ENCODE measurements around the gene SSC4D. TPM values are rescaled to one million over a fixed set of nuclear protein-coding genes. Genes with fewer than 3 reads are reported as not detected.
"Not testable (repeated sequence)": the region's sequence is repeated elsewhere in the genome, so short reads cannot be mapped to it uniquely, and the experiment has no call there.

SSC4D gene
- 0.79 and 1.3 TPM in 2 replicates for total RNA-seq

- no peak for DNase-seq (ENCODE audit: low read depth)
- no peak for FAIRE-seq
- no peaks in the 10 kb centered on the region for H3K27me3 ChIP-seq (ENCODE audit: control insufficient read depth, insufficient read depth, low read length)
- no peak for TF ChIP-seq CTCF (IDR thresholded peaks at IDR 0.05; ENCODE audit: insufficient read depth, low read length, severe bottlenecking)
- no peaks in the 10 kb centered on the region for H3K36me3 ChIP-seq (ENCODE audit: control insufficient read depth, insufficient read depth, low read length)
- H3K4me3 ChIP-seq (ENCODE audit: low read depth, low read length): peak within 1 kb of the TSS; percentile 14
Measured at GRCh38 chr7:76409537-76409936, at the start of gene SSC4D. SSC4D (minus strand) TSS chr7:76409697; CDS start chr7:76404439, 5,258 bp downstream.

GRCh38 chr7:76458504-76458903 lies 49.0 kb upstream of the SSC4D start:
- not testable (repeated sequence) for H3K4me3 ChIP-seq (ENCODE audit: low read depth, low read length); DNase-seq (ENCODE audit: low read depth); FAIRE-seq; H3K27me3 ChIP-seq (ENCODE audit: control insufficient read depth, insufficient read depth, low read length); H3K36me3 ChIP-seq (ENCODE audit: control insufficient read depth, insufficient read depth, low read length)

GRCh38 chr7:76457017-76457416 lies 47.5 kb upstream of the SSC4D start:
- H3K36me3 ChIP-seq (ENCODE audit: control insufficient read depth, insufficient read depth, low read length); H3K27me3 ChIP-seq (ENCODE audit: control insufficient read depth, insufficient read depth, low read length); FAIRE-seq; DNase-seq (ENCODE audit: low read depth); H3K4me3 ChIP-seq (ENCODE audit: low read depth, low read length): not testable (repeated sequence)

GRCh38 chr7:76445577-76446008 lies 36.1 kb upstream of the SSC4D start:
- H3K4me3 ChIP-seq (ENCODE audit: low read depth, low read length); H3K27me3 ChIP-seq (ENCODE audit: control insufficient read depth, insufficient read depth, low read length); H3K36me3 ChIP-seq (ENCODE audit: control insufficient read depth, insufficient read depth, low read length): not testable (repeated sequence)
- DNase-seq (ENCODE audit: low read depth): peak; percentile 82
- FAIRE-seq: peak; percentile 84

- FAIRE-seq; H3K36me3 ChIP-seq (ENCODE audit: control insufficient read depth, insufficient read depth, low read length); H3K27me3 ChIP-seq (ENCODE audit: control insufficient read depth, insufficient read depth, low read length); H3K4me3 ChIP-seq (ENCODE audit: low read depth, low read length); DNase-seq (ENCODE audit: low read depth): not testable (repeated sequence)
Measured at GRCh38 chr7:76443846-76444245, 34.3 kb upstream of the SSC4D start.

- FAIRE-seq; H3K4me3 ChIP-seq (ENCODE audit: low read depth, low read length); DNase-seq (ENCODE audit: low read depth); H3K27me3 ChIP-seq (ENCODE audit: control insufficient read depth, insufficient read depth, low read length); H3K36me3 ChIP-seq (ENCODE audit: control insufficient read depth, insufficient read depth, low read length): not testable (repeated sequence)
Measured at GRCh38 chr7:76442664-76443446, 33.4 kb upstream of the SSC4D start.

GRCh38 chr7:76441792-76442191 lies 32.3 kb upstream of the SSC4D start:
- FAIRE-seq; H3K27me3 ChIP-seq (ENCODE audit: control insufficient read depth, insufficient read depth, low read length); H3K4me3 ChIP-seq (ENCODE audit: low read depth, low read length); DNase-seq (ENCODE audit: low read depth); H3K36me3 ChIP-seq (ENCODE audit: control insufficient read depth, insufficient read depth, low read length): not testable (repeated sequence)

- not testable (repeated sequence) for H3K36me3 ChIP-seq (ENCODE audit: control insufficient read depth, insufficient read depth, low read length); H3K4me3 ChIP-seq (ENCODE audit: low read depth, low read length); H3K27me3 ChIP-seq (ENCODE audit: control insufficient read depth, insufficient read depth, low read length); FAIRE-seq; DNase-seq (ENCODE audit: low read depth)
Measured at GRCh38 chr7:76440404-76440803, 30.9 kb upstream of the SSC4D start.

GRCh38 chr7:76439120-76439888 lies 29.8 kb upstream of the SSC4D start:
- not testable (repeated sequence) for H3K27me3 ChIP-seq (ENCODE audit: control insufficient read depth, insufficient read depth, low read length); H3K4me3 ChIP-seq (ENCODE audit: low read depth, low read length); H3K36me3 ChIP-seq (ENCODE audit: control insufficient read depth, insufficient read depth, low read length); DNase-seq (ENCODE audit: low read depth)
- peak; percentile 18 for FAIRE-seq
